ENCODE data around the gene ACTL9.
"Not testable (repeated sequence)": the region's sequence is repeated elsewhere in the genome, so short reads cannot be mapped to it uniquely, and the experiment has no call there.

The ACTL9 gene

DNA sequence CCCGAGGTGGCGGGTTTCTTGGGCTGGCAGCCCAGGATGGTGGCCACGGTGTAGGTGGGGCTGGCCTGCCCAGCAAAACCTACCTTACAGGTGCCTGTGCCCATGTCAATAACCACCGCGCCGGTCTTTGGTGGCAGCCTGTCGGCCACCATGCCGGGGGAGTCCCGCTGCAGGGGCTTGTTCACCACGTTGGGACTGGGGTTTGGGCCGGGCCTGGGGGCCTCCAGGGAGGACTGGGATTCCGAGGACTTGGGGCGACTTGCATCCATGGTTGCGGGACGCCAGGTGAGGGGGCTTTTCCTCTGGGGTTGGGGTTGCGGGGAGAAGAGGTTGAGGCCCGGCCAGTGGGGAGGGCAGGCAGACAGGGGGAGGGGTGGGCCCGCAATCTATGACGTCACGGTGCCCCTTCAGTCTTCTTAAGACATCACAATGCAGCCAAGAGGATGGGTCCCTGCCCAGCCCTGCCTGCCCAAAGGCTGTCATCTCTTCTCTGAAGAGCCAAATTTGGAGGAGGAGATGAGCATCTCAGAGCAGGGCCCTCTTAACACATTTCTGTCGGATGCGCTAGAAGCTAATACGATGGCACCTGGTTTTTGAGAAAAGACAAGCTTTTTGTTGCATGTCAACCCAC, at the start of gene ACTL9:
Gene ACTL9 (minus strand): TSS at position 363 of the 631 bp plus-strand sequence. CDS start 94 bp downstream, at position 269.
- no peak for DNase-seq (ENCODE audit: low read depth in 2 of 2)

- DNase-seq (ENCODE audit: low read depth in 2 of 2) = not testable (repeated sequence)
These were observed 40.9 kb upstream of the ACTL9 start for GRCh38 chr19:8739291-8740065.

DNA sequence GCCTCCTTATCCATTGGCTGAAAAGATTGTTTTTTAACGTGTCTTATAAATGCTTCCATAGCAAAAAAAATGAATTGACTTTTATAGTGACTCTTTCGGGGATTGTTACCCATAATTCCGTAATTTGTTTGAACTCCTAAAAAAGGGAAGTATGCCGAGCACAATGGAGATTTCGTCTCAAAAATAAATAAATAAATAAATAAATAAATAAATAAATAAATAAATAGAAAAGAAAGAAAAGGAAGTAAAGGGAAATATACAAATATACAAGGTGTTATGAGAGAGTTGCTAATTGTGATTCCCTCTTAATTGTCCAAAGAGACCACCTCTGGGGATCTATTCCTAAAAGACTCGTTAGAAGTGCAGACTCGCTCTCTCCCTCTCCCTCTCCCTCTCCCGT, 39.8 kb upstream of the ACTL9 start:
- no peak for DNase-seq (ENCODE audit: low read depth in 2 of 2)

DNA sequence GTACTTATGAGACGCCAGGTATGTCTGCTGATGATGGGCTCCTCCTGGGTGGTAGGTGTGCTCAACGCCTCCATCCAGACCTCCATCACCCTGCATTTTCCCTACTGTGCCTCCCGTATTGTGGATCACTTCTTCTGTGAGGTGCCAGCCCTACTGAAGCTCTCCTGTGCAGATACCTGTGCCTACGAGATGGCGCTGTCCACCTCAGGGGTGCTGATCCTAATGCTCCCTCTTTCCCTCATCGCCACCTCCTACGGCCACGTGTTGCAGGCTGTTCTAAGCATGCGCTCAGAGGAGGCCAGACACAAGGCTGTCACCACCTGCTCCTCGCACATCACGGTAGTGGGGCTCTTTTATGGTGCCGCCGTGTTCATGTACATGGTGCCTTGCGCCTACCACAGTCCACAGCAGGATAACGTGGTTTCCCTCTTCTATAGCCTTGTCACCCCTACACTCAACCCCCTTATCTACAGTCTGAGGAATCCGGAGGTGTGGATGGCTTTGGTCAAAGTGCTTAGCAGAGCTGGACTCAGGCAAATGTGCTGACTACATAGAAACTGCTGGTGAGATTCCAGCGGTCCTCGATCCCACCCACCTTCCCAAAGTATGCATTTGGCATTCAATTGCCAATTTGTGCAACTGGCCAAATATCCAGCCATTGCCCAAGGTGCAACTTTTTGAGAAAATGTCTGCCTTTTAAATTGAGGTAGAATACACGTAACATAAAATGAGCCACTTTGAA, 33.0 kb upstream of the ACTL9 start:
- no peak for DNase-seq (ENCODE audit: low read depth in 2 of 2)

GRCh38 chr19:8724276-8724675, 25.7 kb upstream of the ACTL9 start:
- no peak for DNase-seq (ENCODE audit: low read depth in 2 of 2)

- no peak for DNase-seq (ENCODE audit: low read depth in 2 of 2)
These were observed 23.4 kb upstream of the ACTL9 start for GRCh38 chr19:8722032-8722431.

- no peak for DNase-seq (ENCODE audit: low read depth in 2 of 2)
These were observed 22.7 kb upstream of the ACTL9 start, which contains the start of gene OR2Z1 for GRCh38 chr19:8721334-8721733. Gene OR2Z1, plus strand, starts transcription at chr19:8721634. Its CDS starts 9,395 bp downstream, at chr19:8731029.

DNA sequence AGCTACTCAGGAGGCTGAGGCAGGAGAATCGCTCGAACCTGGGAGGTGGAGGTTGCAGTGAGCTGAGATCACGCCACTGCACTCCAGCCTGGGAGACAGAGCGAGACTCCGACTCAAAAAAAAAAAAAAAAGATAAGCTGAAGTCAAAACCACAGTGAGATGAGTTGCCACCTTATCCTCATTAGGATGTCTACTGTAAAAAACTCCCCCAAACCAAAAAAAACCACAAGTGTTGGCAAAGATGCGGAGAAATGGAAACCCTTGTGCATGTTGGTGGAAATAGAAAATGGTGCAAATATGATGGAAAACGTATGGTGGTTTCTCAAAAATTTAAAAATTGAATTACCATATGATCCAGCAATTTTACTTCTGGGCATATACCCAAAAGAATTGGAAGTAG, 11.7 kb upstream of the ACTL9 start:
- DNase-seq (ENCODE audit: low read depth in 2 of 2) = not testable (repeated sequence)

DNA sequence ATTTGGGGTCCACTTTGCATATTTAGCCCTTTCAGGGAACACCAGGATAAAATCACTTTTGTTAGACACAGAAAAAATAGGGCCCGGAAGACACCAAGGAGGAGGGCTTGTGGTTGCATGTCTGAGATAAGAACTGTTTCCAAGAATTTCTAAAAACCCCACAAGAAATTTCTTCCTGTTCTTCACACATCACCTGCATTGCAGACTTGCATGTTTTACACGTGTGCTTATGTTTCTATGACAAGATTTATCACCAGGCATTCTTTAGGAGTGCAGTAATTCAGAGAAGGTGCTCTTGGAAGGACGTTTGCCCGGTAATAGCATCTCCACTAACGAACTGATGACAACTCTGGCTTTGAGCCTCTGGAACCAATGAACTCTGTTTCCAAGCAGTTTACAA, 7.1 kb upstream of the ACTL9 start:
- DNase-seq (ENCODE audit: low read depth in 2 of 2) = no peak

- DNase-seq (ENCODE audit: low read depth in 2 of 2) = not testable (repeated sequence)
These were observed 6.7 kb upstream of the ACTL9 start for GRCh38 chr19:8705304-8705703.

GRCh38 chr19:8703223-8703622, 4.6 kb upstream of the ACTL9 start:
- DNase-seq (ENCODE audit: low read depth in 2 of 2) = no peak

DNA sequence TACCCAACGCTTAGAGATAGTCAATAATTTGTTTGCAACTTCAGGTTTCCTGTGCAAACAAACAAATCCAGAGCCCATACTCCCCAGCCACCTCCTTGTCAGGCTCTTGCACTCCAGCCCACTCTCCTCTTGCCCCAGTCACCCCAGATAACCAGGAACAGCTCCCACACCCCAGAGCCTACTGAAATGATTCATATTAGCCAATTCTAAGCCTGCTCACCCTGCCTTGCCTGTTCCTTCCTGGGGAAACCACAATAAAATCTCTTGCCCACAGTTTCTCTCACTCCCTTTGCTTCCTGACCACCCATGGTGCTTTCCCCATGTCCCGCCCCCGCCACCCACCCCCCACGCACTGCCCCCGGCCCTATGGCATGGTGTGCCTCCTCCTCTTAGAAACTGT, 3.8 kb upstream of the ACTL9 start:
- no peak for DNase-seq (ENCODE audit: low read depth in 2 of 2)

GRCh38 chr19:8700956-8701355, 2.4 kb upstream of the ACTL9 start:
- DNase-seq (ENCODE audit: low read depth in 2 of 2) = no peak

DNA sequence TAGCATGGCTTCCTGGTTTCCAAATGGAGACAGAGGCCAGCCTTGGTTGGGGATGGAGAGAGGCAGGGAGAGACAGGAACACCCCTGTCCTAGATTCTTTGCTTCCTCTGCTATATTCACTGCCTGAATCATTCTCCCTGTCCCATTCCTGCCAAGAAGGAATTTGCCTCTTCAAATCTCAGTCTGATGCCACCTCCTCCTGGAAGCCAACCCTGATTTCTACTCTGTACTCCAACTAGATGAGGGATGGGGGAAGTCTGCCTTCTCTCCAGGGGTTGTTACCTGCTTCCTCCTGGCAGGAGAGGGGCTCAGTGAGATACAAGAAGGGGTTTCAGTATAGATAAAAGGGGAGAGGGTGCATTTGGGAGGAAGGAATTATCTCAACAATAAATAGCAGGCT, 1.3 kb upstream of the ACTL9 start:
- DNase-seq (ENCODE audit: low read depth in 2 of 2) = no peak

DNA sequence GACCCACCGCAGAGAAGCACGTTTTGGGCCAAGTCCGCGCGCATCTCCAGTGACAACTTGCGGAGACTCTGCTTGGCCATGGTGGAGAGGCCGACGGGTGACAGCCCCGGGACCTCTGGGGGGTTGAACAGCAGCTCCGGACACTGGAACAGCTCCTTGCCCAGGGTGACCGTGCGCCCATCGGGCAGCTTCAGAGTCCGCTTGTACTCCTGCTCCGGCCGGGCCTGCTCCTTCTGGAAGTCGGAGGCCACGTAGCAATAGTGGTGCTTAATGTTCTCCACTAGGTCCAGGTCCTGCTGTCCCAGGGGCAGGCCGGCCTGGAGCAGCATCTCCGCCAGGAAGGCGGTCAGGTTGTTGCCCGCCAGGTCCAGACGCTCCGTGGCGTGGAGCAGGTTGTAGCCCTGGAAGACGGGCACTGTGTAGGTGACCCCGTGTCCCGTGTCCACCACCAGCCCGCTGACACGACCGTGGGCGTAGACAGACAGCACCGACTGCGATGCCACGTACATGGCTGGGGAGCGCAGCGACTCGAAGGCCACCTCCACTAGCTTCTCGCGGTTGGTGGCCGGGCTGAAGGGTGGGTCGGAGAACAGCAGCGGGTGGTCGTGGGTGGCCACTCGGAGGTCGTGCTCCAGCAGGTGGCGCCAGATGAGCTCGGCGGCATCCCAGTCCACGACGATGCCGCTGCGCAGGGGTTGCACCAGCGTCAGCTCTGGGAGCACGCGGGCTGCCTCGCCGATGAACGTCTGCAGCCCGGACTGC, 743 bp downstream of the ACTL9 start:
- DNase-seq (ENCODE audit: low read depth in 2 of 2) = no peak

DNA sequence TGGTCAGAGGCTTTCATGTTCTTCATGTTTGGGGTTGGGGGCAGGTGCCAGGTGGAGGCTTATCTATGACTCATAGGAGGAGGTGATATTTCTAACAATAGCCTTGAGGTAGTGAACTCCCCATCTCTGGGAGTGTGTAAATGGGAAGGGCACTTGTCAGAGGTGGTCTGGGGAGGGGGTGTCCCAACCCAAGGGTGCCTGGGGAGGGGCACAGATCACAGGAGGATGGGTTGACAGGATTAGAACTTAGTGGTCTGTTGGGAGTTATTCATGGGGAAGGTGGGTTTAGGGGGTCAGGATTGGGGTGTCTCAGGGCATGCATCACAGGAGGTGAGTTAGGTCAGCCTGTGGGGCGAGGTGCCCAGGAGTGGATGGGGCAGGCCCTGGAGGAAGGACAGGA, 1.6 kb downstream of the ACTL9 start:
- DNase-seq (ENCODE audit: low read depth in 2 of 2) = no peak

DNA sequence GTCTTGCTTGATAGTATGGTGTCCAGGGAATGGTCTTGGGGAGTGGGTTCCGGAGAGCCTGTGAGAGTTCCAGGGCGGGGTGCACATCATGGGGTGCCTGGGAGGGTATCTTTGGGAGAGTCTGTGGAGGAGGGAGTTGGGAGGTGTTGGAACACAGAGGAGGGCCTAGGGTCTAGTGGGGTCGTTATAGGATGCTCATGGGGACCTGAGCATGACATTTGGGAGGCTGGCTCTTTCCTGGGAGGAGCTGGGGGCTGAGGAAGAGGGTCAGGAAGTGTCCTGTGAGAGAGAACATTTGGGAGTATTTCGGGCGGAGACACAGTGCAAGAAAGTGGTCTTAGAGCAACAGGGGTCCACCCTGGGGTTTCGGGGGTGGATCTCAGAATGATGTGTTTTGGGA, 2.7 kb downstream of the ACTL9 start:
- no peak for DNase-seq (ENCODE audit: low read depth in 2 of 2)

- DNase-seq (ENCODE audit: low read depth in 2 of 2) = no peak
These were observed 3.1 kb downstream of the ACTL9 start for GRCh38 chr19:8695501-8695900.

DNA sequence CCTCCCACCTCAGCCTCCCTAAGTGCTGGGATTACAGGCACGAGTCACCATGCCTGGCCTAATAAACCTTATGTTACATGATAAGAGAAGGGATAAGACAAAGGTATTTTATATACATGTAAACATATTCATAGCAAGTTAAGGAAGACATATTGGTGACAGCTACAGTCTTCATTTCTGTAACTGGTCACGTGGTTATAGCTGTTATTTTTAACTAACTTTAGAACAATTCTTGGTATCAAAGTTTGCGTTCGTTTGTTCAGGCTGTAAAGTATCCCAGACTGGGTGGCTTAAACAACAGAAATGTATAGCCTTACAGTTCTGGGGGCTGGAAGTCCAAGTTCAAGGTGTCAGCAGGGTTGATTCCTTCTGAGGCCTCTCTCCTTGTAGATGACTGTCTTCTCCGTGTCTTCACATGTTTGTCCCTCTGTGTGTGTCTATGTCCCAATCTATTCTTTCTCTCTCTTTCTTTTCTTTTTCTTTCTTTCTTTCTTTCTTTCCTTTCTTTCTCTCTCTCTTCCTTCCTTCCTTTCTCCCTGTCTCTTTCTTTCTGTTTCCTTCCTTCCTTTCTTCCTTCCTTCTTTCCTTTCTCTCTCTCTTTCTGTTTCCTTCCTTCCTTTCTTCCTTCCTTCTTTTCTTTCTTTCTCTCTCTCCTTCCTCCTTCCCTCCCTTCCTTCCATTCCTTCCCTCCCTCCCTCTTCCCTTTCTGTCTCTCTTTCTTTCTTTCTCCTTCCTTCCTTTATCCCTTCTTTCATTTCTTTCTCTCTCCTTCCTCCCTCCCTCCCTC, 7.6 kb downstream of the ACTL9 start:
- DNase-seq (ENCODE audit: low read depth in 2 of 2) = no peak

- DNase-seq (ENCODE audit: low read depth in 2 of 2) = no peak
These were observed 9.7 kb downstream of the ACTL9 start for GRCh38 chr19:8688930-8689329.

DNA sequence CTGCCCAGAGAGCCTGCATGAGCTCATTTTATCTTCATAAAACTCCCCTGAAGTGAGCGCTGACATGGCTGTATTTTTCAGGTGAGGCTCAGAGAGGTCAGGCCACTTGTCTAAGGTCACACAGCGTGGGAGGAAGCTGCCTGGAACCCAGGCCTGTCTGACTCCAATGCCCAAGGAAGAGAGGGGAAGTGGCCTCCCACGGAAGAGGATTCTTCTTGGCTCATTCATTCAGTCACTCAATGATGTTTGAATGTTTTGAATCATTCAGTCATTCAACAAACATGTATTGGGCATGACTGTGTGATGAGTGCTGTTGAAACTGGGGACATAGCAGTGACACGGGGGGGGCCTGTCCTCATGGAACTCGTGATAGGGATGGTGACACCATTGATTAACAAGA, 12.0 kb downstream of the ACTL9 start:
- no peak for DNase-seq (ENCODE audit: low read depth in 2 of 2)

Data from fibroblast of skin of left quadriceps (primary cell).